Measurements from ENCODE around the gene COL1A1. TPM values are rescaled to one million over a fixed set of nuclear protein-coding genes. Genes with fewer than 3 reads are reported as not detected.

COL1A1 gene
- total RNA-seq, 4 donors from 2014 or later: 15.0 to 90.5 (median 25.8) TPM

GRCh38 chr17:50188531-50188920, 12.9 kb downstream of the COL1A1 start:
- H3K4me3 ChIP-seq (ENCODE audit: low read depth, poor library complexity, severe bottlenecking): no peak overlapping the region
- DNase-seq (ENCODE audit: low spot score in 2 of 2): no peak
- intact Hi-C loops (cut with DNase I; ENCODE audit: low total_unique reads): no loop called here
- 74 to 81% methylated on average over 11 to 12 of the region's 13 CpGs for WGBS, 2 donors
- TF ChIP-seq POLR2A (IDR thresholded peaks at IDR 0.05) (no peak), CTCF (IDR thresholded peaks at IDR 0.05) (no peak)

GRCh38 chr17:50187751-50188530, 13.5 kb downstream of the COL1A1 start:
- no peak for TF ChIP-seq POLR2A (IDR thresholded peaks at IDR 0.05)
- TF ChIP-seq CTCF (IDR thresholded peaks at IDR 0.05): no peak
- intact Hi-C loops (cut with DNase I; ENCODE audit: low total_unique reads): no loop called here
- 75 to 84% methylated on average over 17 of the region's 17 CpGs for WGBS, 2 donors
- no peak overlapping the region for H3K4me3 ChIP-seq (ENCODE audit: low read depth, poor library complexity, severe bottlenecking)
- no peak for DNase-seq (ENCODE audit: low spot score in 2 of 2)

- no peak for DNase-seq (ENCODE audit: low spot score in 2 of 2)
- intact Hi-C loops (cut with DNase I; ENCODE audit: low total_unique reads): no loop called here
- no peak overlapping the region for H3K4me3 ChIP-seq (ENCODE audit: low read depth, poor library complexity, severe bottlenecking)
- TF ChIP-seq POLR2A (IDR thresholded peaks at IDR 0.05) (no peak), CTCF (IDR thresholded peaks at IDR 0.05) (no peak)
- 72% methylated on average over 4 of the region's 4 CpGs for WGBS, 2 donors
Measured at GRCh38 chr17:50187394-50187725, 14.1 kb downstream of the COL1A1 start.

GRCh38 chr17:50186661-50187393, 14.6 kb downstream of the COL1A1 start:
- no peak for TF ChIP-seq POLR2A (IDR thresholded peaks at IDR 0.05)
- no peak for TF ChIP-seq CTCF (IDR thresholded peaks at IDR 0.05)
- 65% methylated on average over 18 to 24 of the region's 24 CpGs for WGBS, 2 donors
- no peak overlapping the region for H3K4me3 ChIP-seq (ENCODE audit: low read depth, poor library complexity, severe bottlenecking)
- intact Hi-C loops (cut with DNase I; ENCODE audit: low total_unique reads): no loop called here
- no peak for DNase-seq (ENCODE audit: low spot score in 2 of 2)

- intact Hi-C loops (cut with DNase I; ENCODE audit: low total_unique reads): no loop called here
- WGBS, 2 donors: 71 to 76% methylated on average over 28 to 29 of the region's 31 CpGs
- no peak overlapping the region for H3K4me3 ChIP-seq (ENCODE audit: low read depth, poor library complexity, severe bottlenecking)
- DNase-seq (ENCODE audit: low spot score in 2 of 2): no peak
- TF ChIP-seq POLR2A (IDR thresholded peaks at IDR 0.05): no peak
- TF ChIP-seq CTCF (IDR thresholded peaks at IDR 0.05): no peak
Measured at GRCh38 chr17:50185631-50186471, 15.6 kb downstream of the COL1A1 start.

Data from lower leg skin (tissue), 4 donors.